ENCODE results near the gene BABAM2. TPM values are rescaled to one million over a fixed set of nuclear protein-coding genes. Genes with fewer than 3 reads are reported as not detected.

Gene BABAM2
- total and polyA plus RNA-seq, 10 of the 15 experiments (the other 5 are each of a cell fraction or from before 2014, with no cell fraction given) = 30.7 to 59.9 (median 44.5) TPM

DNA sequence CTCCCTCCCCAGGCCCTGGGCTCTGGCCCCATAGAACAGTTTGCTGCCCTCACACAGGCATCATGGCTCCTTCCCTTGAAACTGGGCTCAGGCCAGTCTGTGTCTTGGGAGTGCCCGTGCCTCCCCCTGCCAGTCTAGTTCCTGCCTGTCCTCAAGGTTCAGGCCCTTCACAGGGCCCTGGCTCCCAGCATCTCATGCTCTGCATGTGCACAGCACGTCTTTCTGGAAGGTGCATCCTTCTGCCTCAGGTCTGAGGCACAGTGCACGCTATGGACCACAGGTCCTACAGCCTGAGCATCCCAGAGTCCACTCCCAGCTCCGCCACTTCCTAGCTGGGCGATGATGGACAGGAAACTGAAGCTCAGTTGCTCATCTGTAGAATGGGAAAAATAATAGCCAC, 466.5 kb downstream of the BABAM2 start:
- Histone ChIP-seq H3K9ac (ENCODE audit: control insufficient read depth, insufficient read depth, low read length) (no peak overlapping the region), H3K27me3 (replicated peaks in 1 of 2; ENCODE audit: control insufficient read depth in 2 of 2, insufficient read depth in 2 of 2, low read length in 1 of 2) (no peaks in the 10 kb centered on the region), H3K36me3 (ENCODE audit: control insufficient read depth in 2 of 2, insufficient read depth in 2 of 2, low read length in 1 of 2) (no peaks in the 10 kb centered on the region), H3K27ac (ENCODE audit: control insufficient read depth, insufficient read depth) (no peak overlapping the region), H3K79me2 (ENCODE audit: control insufficient read depth, insufficient read depth, low read length) (no peaks in the 10 kb centered on the region), H4K20me1 (ENCODE audit: control insufficient read depth, insufficient read depth) (no peaks in the 10 kb centered on the region), H3K4me3 (no peak overlapping the region), H2AFZ (ENCODE audit: control insufficient read depth, low read depth, low read length) (no peak overlapping the region), H3K9me3 (replicated peaks; ENCODE audit: control insufficient read depth, insufficient read depth, low read length) (no peaks in the 10 kb centered on the region), H3K4me2 (ENCODE audit: control insufficient read depth, insufficient read depth) (no peak overlapping the region), H3K4me1 (ENCODE audit: control insufficient read depth, insufficient read depth, low read length) (peaks cover 11% of the 10 kb centered on the region)
- ATAC-seq (no peak), DNase-seq (ENCODE audit: low read depth, low spot score) (no peak), FAIRE-seq (no peak)
- TF ChIP-seq KDM1A (IDR thresholded peaks at IDR 0.05; ENCODE audit: borderline replicate concordance) = no peak
- TF ChIP-seq, protein P1, sequence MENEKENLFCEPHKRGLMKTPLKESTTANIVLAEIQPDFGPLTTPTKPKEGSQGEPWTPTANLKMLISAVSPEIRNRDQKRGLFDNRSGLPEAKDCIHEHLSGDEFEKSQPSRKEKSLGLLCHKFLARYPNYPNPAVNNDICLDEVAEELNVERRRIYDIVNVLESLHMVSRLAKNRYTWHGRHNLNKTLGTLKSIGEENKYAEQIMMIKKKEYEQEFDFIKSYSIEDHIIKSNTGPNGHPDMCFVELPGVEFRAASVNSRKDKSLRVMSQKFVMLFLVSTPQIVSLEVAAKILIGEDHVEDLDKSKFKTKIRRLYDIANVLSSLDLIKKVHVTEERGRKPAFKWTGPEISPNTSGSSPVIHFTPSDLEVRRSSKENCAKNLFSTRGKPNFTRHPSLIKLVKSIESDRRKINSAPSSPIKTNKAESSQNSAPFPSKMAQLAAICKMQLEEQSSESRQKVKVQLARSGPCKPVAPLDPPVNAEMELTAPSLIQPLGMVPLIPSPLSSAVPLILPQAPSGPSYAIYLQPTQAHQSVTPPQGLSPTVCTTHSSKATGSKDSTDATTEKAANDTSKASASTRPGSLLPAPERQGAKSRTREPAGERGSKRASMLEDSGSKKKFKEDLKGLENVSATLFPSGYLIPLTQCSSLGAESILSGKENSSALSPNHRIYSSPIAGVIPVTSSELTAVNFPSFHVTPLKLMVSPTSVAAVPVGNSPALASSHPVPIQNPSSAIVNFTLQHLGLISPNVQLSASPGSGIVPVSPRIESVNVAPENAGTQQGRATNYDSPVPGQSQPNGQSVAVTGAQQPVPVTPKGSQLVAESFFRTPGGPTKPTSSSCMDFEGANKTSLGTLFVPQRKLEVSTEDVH (IDR thresholded peaks at IDR 0.05; ENCODE audit: low read depth, partially characterized antibody) = no peak
- ChIA-PET POLR2A (no interaction called here), SMC1A (ENCODE audit: uncharacterized antibody, unreplicated experiment) (no interaction called here), CTCF (no interaction called here), RAD21 (ENCODE audit: unreplicated experiment) (no interaction called here)
- no TSS peak for BruUV-seq (replicated peaks)
- in situ Hi-C loops (cut with MboI) = no loop called here
- 38% methylated on average over 5 of the region's 5 CpGs for WGBS (ENCODE audit: insufficient coverage, insufficient replicate concordance, low lambda C conversion rate, missing lambda C conversion rate)
- intact Hi-C loops (cut with micrococcal nuclease; ENCODE audit: unreplicated experiment) = no loop called here

DNA sequence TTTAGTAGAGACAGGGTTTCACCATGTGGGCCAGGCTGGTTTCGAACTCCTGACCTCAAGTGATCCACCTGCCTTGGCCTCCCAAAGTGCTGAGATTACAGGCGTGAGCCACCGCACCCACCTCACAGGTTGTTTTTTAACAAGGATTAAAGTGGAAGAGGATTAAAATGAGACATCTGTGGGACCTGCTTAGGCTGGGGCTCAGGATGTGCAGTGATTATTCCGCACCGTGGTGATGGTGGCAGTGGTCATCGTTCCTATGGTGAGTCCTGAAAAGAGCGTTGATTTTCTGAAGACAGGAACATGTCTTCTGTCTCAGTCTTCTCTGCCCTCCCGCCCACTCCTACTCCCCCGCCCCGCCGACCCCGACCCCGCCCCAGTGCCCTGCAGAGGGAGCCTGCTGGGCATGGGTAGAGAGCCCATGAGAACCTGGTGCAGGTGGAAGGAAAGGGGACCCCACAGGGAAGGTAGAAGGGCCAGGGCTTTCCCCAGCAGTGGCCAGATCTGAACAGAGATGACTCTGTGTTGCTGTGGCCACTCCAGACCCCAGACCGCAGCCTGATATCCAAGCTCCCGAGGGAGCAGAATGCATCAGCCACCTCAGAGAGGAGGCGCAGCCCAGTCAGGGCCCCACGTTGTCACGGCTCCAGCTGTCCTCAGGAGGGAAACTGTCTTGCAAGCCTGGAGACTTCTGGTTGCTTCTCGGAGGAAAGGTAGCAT, 467.6 kb downstream of the BABAM2 start:
- no peak overlapping the region for H3K4me2 ChIP-seq (ENCODE audit: control insufficient read depth, insufficient read depth)
- no peaks in the 10 kb centered on the region for H3K9me3 ChIP-seq (replicated peaks; ENCODE audit: control insufficient read depth, insufficient read depth, low read length)
- intact Hi-C loops (cut with micrococcal nuclease; ENCODE audit: unreplicated experiment) (no loop called here), in situ Hi-C loops (cut with MboI) (no loop called here)
- H4K20me1 ChIP-seq (ENCODE audit: control insufficient read depth, insufficient read depth) = no peaks in the 10 kb centered on the region
- H3K4me1 ChIP-seq (ENCODE audit: control insufficient read depth, insufficient read depth, low read length) = peaks cover 11% of the 10 kb centered on the region
- no TSS peak for BruUV-seq (replicated peaks)
- ChIA-PET RAD21 (ENCODE audit: unreplicated experiment) (no interaction called here), SMC1A (ENCODE audit: uncharacterized antibody, unreplicated experiment) (no interaction called here), POLR2A (interaction anchor here (0.5 kb wide), 1 partner anchor 645 kb away, joined by 3 read pairs; no protein-coding TSS in a partner anchor), CTCF (no interaction called here)
- FAIRE-seq = no peak
- no peak for DNase-seq (ENCODE audit: low read depth, low spot score)
- H3K27ac ChIP-seq (ENCODE audit: control insufficient read depth, insufficient read depth) = no peak overlapping the region
- ATAC-seq = no peak
- H3K4me3 ChIP-seq = no peak overlapping the region
- no peak overlapping the region for H2AFZ ChIP-seq (ENCODE audit: control insufficient read depth, low read depth, low read length)
- H3K36me3 ChIP-seq (ENCODE audit: control insufficient read depth in 2 of 2, insufficient read depth in 2 of 2, low read length in 1 of 2) = no peaks in the 10 kb centered on the region
- H3K79me2 ChIP-seq (ENCODE audit: control insufficient read depth, insufficient read depth, low read length) = no peaks in the 10 kb centered on the region
- H3K27me3 ChIP-seq (replicated peaks in 1 of 2; ENCODE audit: control insufficient read depth in 2 of 2, insufficient read depth in 2 of 2, low read length in 1 of 2) = no peaks in the 10 kb centered on the region
- no peak overlapping the region for H3K9ac ChIP-seq (ENCODE audit: control insufficient read depth, insufficient read depth, low read length)
- 60% methylated on average over 19 of the region's 19 CpGs for WGBS (ENCODE audit: insufficient coverage, insufficient replicate concordance, low lambda C conversion rate, missing lambda C conversion rate)
- TF ChIP-seq ZBTB40 (IDR thresholded peaks at IDR 0.05; ENCODE audit: borderline replicate concordance) = no peak
- TF ChIP-seq CBX5 (IDR thresholded peaks at IDR 0.05; ENCODE audit: low read depth) = no peak
- no peak for TF ChIP-seq RAD21 (IDR thresholded peaks at IDR 0.05; ENCODE audit: insufficient read depth, low read depth, low read length)
- TF ChIP-seq, protein P2, sequence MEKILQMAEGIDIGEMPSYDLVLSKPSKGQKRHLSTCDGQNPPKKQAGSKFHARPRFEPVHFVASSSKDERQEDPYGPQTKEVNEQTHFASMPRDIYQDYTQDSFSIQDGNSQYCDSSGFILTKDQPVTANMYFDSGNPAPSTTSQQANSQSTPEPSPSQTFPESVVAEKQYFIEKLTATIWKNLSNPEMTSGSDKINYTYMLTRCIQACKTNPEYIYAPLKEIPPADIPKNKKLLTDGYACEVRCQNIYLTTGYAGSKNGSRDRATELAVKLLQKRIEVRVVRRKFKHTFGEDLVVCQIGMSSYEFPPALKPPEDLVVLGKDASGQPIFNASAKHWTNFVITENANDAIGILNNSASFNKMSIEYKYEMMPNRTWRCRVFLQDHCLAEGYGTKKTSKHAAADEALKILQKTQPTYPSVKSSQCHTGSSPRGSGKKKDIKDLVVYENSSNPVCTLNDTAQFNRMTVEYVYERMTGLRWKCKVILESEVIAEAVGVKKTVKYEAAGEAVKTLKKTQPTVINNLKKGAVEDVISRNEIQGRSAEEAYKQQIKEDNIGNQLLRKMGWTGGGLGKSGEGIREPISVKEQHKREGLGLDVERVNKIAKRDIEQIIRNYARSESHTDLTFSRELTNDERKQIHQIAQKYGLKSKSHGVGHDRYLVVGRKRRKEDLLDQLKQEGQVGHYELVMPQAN (conservative IDR thresholded peaks at IDR 0.05) = no peak
- TF ChIP-seq NFYA (IDR thresholded peaks at IDR 0.05; ENCODE audit: borderline replicate concordance, low read depth, low read length) = no peak
